ENCODE data around the gene HMG20B. TPM values are rescaled to one million over a fixed set of nuclear protein-coding genes. Genes with fewer than 3 reads are reported as not detected.

Gene HMG20B
- total RNA-seq, 1 experiment from 2014 or later, result 58.1 TPM

DNA sequence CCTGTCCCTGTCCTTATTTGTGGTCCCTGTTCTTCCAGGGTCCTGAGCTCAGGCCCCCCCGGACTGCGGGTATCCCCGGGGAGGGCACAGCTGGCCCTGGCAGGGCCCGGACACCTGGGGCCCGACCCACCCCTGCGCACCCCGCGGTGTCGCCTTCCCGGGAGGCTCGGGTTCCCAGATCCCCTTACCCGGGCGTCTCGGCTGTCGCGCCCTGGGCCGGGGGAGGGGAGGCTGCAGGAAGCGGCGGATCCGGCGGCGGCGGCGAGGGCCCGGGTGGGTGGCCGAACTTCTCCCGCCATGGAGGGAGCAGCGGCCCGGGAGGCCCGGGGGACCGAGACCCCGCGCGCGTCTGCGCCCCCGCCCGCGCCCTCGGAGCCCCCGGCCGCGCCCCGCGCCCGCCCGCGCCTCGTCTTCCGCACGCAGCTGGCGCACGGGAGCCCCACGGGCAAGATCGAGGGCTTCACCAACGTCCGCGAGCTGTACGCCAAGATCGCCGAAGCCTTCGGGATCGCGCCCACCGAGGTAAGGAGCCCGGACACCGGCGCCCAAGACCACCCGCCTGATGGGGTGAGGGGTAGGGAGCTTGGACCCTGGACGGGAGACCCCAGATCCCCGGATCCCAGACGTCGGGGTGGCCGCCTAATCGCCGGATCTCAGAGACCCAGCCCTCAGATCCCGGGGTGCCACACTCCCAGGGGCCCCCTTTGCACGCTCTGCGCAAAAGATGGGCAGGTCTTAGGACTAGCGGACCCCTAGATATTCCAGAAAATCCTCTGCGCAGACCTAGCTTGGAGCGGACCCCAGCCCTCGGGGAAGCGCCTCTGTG is 12.8 kb downstream of the HMG20B start, which contains the start of gene GIPC3:
Gene GIPC3 (plus strand): TSS at position 178 of the 826 bp plus-strand sequence. CDS start 120 bp downstream, at position 298.
- DNase-seq, result no peak
- intact Hi-C loops (cut with micrococcal nuclease; ENCODE audit: unreplicated experiment), result no loop called here
- TF ChIP-seq, protein P1, sequence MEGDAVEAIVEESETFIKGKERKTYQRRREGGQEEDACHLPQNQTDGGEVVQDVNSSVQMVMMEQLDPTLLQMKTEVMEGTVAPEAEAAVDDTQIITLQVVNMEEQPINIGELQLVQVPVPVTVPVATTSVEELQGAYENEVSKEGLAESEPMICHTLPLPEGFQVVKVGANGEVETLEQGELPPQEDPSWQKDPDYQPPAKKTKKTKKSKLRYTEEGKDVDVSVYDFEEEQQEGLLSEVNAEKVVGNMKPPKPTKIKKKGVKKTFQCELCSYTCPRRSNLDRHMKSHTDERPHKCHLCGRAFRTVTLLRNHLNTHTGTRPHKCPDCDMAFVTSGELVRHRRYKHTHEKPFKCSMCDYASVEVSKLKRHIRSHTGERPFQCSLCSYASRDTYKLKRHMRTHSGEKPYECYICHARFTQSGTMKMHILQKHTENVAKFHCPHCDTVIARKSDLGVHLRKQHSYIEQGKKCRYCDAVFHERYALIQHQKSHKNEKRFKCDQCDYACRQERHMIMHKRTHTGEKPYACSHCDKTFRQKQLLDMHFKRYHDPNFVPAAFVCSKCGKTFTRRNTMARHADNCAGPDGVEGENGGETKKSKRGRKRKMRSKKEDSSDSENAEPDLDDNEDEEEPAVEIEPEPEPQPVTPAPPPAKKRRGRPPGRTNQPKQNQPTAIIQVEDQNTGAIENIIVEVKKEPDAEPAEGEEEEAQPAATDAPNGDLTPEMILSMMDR (IDR thresholded peaks at IDR 0.05; ENCODE audit: unreplicated experiment), result no peak
- Mint-ChIP-seq H3K4me3 (ENCODE audit: low read depth, unreplicated experiment) (no peak within 1 kb of the TSS), H3K36me3 (ENCODE audit: insufficient read depth, unreplicated experiment) (no peaks in the 10 kb centered on the region), H3K27me3 (ENCODE audit: unreplicated experiment) (no peaks in the 10 kb centered on the region), H3K4me1 (ENCODE audit: low read depth, unreplicated experiment) (no peaks in the 10 kb centered on the region), H3K9me3 (ENCODE audit: low read depth, unreplicated experiment) (no peaks in the 10 kb centered on the region), H3K27ac (ENCODE audit: unreplicated experiment) (no peak within 1 kb of the TSS)
- CTCF ChIA-PET, result interaction anchor here (0.6 kb wide), 1 partner anchor 100 kb away, joined by 3 read pairs; no protein-coding TSS in a partner anchor
- BruUV-seq (replicated peaks), result no TSS peak

DNA sequence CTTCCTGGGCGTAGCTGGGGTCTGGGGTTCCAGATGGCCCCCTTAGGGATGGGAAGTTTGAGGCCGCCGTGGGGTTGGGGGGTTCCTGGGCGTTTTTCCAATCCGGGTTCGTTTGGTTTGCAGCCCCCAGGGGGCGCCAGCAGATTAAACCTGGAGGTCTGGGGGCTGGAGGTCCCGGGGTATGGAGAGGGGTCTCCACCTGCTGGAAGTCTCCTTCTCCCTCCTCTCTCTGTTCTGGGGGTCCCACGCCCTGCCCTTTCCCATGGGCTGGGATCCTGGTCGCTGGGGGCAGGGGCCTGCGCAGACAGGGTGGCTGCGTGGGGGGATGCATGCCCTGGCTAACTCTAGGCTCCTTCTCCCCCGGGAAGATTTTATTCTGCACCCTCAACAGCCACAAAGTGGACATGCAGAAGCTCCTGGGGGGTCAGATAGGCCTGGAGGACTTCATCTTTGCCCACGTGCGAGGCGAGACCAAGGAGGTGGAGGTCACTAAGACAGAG is 13.4 kb downstream of the HMG20B start:
- Mint-ChIP-seq H3K4me3 (ENCODE audit: low read depth, unreplicated experiment) (no peak overlapping the region), H3K4me1 (ENCODE audit: low read depth, unreplicated experiment) (no peaks in the 10 kb centered on the region), H3K9me3 (ENCODE audit: low read depth, unreplicated experiment) (no peaks in the 10 kb centered on the region), H3K36me3 (ENCODE audit: insufficient read depth, unreplicated experiment) (no peaks in the 10 kb centered on the region), H3K27me3 (ENCODE audit: unreplicated experiment) (no peaks in the 10 kb centered on the region), H3K27ac (ENCODE audit: unreplicated experiment) (no peak overlapping the region)
- TF ChIP-seq, protein P1 (IDR thresholded peaks at IDR 0.05; ENCODE audit: unreplicated experiment), result no peak
- intact Hi-C loops (cut with micrococcal nuclease; ENCODE audit: unreplicated experiment), result no loop called here
- CTCF ChIA-PET, result no interaction called here
- DNase-seq, result no peak
- BruUV-seq (replicated peaks), result no TSS peak

DNA sequence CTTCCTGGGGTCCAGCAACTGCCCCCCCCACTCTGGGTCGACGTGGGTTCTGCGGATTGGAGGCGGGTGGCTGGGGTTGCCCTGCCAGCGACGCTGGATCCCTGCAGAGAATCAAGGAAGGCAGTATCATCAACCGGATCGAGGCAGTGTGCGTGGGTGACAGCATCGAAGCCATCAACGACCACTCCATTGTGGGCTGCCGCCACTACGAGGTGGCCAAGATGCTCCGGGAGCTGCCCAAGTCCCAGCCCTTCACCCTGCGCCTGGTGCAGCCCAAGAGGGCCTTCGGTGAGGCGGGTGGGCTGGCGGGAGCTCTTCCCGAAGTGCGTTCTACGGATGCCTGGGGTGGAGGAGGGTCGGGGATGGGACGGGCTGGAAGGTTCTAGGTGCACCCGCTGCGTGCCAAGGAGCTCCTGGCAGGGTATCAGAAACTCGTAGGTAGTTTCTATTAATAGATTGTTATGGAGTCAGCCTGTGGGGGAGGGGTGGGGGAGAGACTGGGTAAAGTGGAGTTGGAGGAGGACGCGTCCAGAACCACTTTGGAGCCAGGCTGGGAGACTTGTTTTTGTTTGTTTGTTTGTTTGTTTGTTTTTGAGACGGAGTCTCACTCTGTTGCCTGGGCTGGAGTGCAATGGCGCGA is 14.1 kb downstream of the HMG20B start:
- no peak overlapping the region for H3K27ac Mint-ChIP-seq (ENCODE audit: unreplicated experiment)
- no peaks in the 10 kb centered on the region for H3K9me3 Mint-ChIP-seq (ENCODE audit: low read depth, unreplicated experiment)
- DNase-seq, result no peak
- TF ChIP-seq, protein P1 (IDR thresholded peaks at IDR 0.05; ENCODE audit: unreplicated experiment), result no peak
- intact Hi-C loops (cut with micrococcal nuclease; ENCODE audit: unreplicated experiment), result no loop called here
- no peaks in the 10 kb centered on the region for H3K4me1 Mint-ChIP-seq (ENCODE audit: low read depth, unreplicated experiment)
- no peak overlapping the region for H3K4me3 Mint-ChIP-seq (ENCODE audit: low read depth, unreplicated experiment)
- no peaks in the 10 kb centered on the region for H3K27me3 Mint-ChIP-seq (ENCODE audit: unreplicated experiment)
- CTCF ChIA-PET, result no interaction called here
- no TSS peak for BruUV-seq (replicated peaks)
- H3K36me3 Mint-ChIP-seq (ENCODE audit: insufficient read depth, unreplicated experiment), result no peaks in the 10 kb centered on the region

DNA sequence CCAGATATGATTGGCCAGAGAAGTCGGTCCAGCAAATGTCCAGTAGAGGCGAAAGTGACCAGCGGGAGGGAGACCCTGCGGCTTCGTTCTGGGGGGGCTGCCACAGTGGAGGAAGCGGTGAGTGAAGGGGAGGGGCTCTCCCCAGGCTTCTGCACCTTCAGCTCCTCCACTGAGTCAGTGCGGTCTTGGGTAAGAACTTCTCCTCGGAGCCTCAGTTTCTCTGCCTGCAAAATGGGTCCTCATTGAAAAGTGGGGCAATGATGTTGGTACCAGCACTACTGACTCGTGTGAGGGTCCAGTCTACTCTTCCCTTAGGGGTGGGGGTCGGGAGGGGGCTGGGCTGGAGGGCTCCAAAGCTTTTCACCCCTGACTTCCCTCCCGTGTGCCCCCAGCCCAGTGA is 16.7 kb downstream of the HMG20B start:
- no peak overlapping the region for H3K27ac Mint-ChIP-seq (ENCODE audit: unreplicated experiment)
- CTCF ChIA-PET, result no interaction called here
- intact Hi-C loops (cut with micrococcal nuclease; ENCODE audit: unreplicated experiment), result no loop called here
- no peak for DNase-seq
- no peak overlapping the region for H3K4me3 Mint-ChIP-seq (ENCODE audit: low read depth, unreplicated experiment)
- no peaks in the 10 kb centered on the region for H3K9me3 Mint-ChIP-seq (ENCODE audit: low read depth, unreplicated experiment)
- H3K27me3 Mint-ChIP-seq (ENCODE audit: unreplicated experiment), result peaks cover 18% of the 10 kb centered on the region
- TF ChIP-seq, protein P1 (IDR thresholded peaks at IDR 0.05; ENCODE audit: unreplicated experiment), result no peak
- no peaks in the 10 kb centered on the region for H3K36me3 Mint-ChIP-seq (ENCODE audit: insufficient read depth, unreplicated experiment)
- H3K4me1 Mint-ChIP-seq (ENCODE audit: low read depth, unreplicated experiment), result no peaks in the 10 kb centered on the region
- BruUV-seq (replicated peaks), result no TSS peak
